Stimulated activated naive CD8-positive, alpha-beta T cell treated with anti-CD3 and anti-CD28 coated beads, Interleukin-15, Interleukin-2, amounts not matched to agents 100 ng/mL and 50 ng/mL, for 24 hours (primary cell): ENCODE results near the gene ACSM3.

Source experiments
- H3K27ac Mint-ChIP-seq: one replicate; pipeline ENCODE4 v1.8.0; 2021; ENCODE audit warnings: mild to moderate bottlenecking, mixed read lengths
- H3K27me3 Mint-ChIP-seq: one replicate; pipeline ENCODE4 v1.8.0; 2021; ENCODE audit warnings: mixed read lengths
- H3K36me3 Mint-ChIP-seq: one replicate; pipeline ENCODE4 v1.8.0; 2021; ENCODE audit warnings: low read depth, mixed read lengths
- H3K4me1 Mint-ChIP-seq: one replicate; pipeline ENCODE4 v1.8.0; 2021; ENCODE audit warnings: low read depth, mixed read lengths
- H3K4me3 Mint-ChIP-seq: one replicate; pipeline ENCODE4 v1.8.0; 2021; ENCODE audit warnings: mild to moderate bottlenecking, mixed read lengths
- H3K9me3 Mint-ChIP-seq: one replicate; pipeline ENCODE4 v1.8.0; 2021; ENCODE audit warnings: mixed read lengths

ACSM3 gene

DNA sequence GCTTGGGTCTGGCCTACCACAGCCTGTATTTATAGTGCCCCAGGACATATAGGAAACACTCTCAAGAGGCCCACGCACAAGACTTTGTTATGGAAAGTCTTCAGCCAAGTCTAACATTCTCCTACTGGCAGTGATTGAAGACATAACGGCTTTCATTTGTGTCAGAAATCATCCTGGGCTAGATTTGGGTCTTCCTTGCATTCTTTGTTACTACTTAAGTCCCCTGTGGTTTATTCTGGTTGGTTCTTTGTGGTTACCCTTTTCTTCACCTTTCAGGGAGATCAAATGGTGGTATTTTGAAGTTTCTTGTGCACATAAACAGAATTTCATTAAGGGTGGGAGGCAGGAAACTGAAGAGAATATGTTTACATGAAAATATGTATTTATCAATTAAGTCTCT is 80.2 kb downstream of the ACSM3 start:
- H3K4me3 Mint-ChIP-seq = no peak overlapping the region

DNA sequence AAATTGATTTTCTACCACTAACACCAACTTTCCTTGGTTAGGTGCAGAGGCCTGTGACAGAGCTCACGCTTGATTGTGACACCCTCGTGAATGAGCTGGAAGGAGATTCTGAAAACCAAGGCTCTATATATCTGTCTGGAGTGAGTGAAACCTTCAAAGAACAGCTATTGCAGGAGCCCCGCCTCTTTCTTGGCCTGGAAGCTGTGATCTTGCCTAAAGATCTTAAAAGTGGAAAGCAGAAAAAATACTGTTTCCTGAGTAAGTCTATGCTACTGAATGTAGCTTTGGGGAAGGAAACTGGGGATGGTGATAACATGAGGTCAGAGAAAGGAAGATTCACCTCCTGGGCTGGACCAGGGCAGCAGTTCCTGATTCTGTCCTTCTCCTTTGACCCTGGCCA is 80.8 kb downstream of the ACSM3 start:
- Mint-ChIP-seq H3K4me3 (no peak overlapping the region), H3K36me3 (peaks cover 16% of the 10 kb centered on the region), H3K27ac (peak overlapping the region; percentile 60), H3K27me3 (no peaks in the 10 kb centered on the region), H3K4me1 (peaks cover 20% of the 10 kb centered on the region), H3K9me3 (no peaks in the 10 kb centered on the region)

More for the DNA sequence above, 80.2 kb downstream of the ACSM3 start:
- Mint-ChIP-seq H3K4me1 (peaks cover 20% of the 10 kb centered on the region), H3K36me3 (peaks cover 16% of the 10 kb centered on the region), H3K27me3 (no peaks in the 10 kb centered on the region), H3K9me3 (no peaks in the 10 kb centered on the region), H3K27ac (no peak overlapping the region)

DNA sequence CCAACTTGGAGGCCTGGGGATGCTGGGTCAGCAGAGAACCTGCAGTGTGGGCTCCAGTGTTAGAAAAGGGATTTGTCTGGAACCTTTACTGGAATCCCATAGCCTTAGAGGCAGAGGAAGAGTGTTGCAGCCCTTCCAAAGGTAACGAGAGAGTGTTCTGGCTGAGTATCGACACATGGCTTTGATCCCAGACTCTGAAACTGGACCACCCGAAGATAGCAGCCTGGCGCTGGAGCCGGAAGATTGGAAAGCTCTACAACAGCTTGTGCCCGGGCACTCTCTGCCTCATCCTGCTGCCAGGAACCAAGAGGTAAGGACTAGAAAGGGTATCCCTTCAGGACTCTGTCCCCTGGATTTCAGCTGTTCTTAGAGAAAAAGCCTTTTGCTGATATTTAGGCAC is 82.2 kb downstream of the ACSM3 start:
- Mint-ChIP-seq H3K4me3 (no peak overlapping the region), H3K9me3 (no peaks in the 10 kb centered on the region), H3K27ac (no peak overlapping the region), H3K4me1 (peaks cover 25% of the 10 kb centered on the region), H3K27me3 (no peaks in the 10 kb centered on the region), H3K36me3 (peaks cover 10% of the 10 kb centered on the region)

GRCh38 chr16:20846551-20846950 is 82.7 kb downstream of the ACSM3 start:
- no peaks in the 10 kb centered on the region for H3K27me3 Mint-ChIP-seq
- peaks cover 6% of the 10 kb centered on the region for H3K36me3 Mint-ChIP-seq
- H3K4me1 Mint-ChIP-seq = peaks cover 25% of the 10 kb centered on the region
- no peaks in the 10 kb centered on the region for H3K9me3 Mint-ChIP-seq
- no peak overlapping the region for H3K4me3 Mint-ChIP-seq
- H3K27ac Mint-ChIP-seq = no peak overlapping the region
